DMS 273 (cell line): ENCODE measurements around the gene ASAP3.

Source experiments
- DNase-seq: peaks from one replicate; lab custom pipeline; 2025; ENCODE audit not compliant: unreplicated experiment; lab: John Stamatoyannopoulos, UW

ASAP3 gene

DNA sequence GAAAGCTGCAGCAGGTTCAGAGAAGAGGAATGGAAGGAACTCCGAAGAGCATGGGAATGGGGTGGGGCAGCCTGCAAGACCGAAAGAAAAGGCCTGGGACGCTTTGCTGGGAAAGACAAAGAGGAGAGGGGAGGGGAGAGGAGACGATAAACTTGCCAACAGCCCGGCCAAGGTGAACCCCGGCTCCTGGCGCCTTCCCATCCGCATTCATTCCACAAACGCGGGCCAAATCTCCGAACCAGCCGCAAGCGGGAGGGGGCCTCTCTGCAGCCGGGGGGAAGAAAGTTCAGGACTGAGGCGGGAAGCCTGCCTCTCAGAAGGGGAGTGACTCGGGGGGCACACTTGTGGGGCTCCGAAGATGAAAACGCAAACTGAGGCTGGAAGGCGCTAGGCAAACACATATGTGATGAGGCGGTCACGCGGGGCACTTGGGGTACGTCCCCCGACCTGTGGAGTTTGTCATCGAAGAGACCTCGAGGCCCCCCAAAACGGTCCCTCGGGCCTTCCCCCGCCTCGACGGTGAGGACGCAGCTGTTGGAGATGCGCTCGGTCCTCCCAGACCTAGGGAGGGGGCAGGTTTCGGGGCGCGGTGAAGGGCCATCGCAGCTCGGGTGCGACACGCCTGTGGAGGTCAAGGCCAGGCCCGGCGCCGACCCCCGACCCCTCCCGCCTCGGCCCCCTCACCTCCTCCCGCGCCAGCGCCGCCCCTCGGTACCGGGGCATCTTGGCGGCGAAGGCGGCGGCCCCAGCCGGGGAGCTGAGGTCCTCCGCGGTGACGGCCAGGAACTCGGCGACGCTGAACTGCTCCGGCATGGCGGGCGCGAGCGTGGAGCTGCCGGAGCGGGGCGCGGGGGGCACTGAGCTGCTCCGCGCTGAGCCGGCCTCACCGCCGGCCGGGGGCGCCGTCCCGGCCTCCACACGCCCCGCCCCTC lies at the start of gene ASAP3:
TSS of gene ASAP3 (minus strand) at position 859 of the 932 bp plus-strand sequence. CDS start at position 813, 46 bp downstream.
- DNase-seq = peak; percentile 62

DNA sequence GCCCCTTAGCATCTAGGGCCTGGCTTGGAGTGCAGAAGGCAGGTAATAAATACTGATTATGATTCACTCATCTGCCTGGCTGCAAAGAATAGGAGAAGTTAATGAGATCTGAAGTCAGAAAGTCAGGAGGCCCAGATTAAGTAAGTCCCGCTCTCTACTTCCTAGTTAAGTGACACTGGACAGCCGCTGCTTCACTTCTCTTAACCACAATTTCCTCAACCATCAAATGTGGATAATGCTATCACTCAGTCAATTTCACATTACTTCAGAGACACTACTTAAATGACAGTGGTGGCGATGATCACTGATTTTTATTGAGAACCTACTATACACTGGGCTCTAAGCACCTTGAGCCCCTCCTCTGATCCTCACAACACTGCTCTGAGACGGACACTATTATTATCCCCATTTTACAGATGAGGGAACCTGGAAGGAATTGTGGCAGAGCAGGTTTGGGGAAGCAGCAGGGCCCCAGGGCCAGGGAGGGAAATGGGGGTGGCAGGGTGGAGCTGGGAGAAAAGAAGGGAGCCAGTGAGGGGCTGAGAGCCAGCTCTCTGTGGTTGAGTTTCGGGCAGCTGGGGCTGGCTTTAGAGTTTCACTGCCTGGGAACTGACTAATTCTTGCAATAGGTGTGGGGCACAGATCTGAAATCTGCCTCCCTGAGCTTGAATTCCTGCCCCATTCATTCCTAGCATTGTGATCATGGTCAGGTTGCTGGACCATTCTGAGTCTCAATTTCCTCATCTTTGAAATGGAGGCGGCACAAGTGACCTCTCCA lies 49.5 kb upstream of the ASAP3 start:
- no peak for DNase-seq

DNA sequence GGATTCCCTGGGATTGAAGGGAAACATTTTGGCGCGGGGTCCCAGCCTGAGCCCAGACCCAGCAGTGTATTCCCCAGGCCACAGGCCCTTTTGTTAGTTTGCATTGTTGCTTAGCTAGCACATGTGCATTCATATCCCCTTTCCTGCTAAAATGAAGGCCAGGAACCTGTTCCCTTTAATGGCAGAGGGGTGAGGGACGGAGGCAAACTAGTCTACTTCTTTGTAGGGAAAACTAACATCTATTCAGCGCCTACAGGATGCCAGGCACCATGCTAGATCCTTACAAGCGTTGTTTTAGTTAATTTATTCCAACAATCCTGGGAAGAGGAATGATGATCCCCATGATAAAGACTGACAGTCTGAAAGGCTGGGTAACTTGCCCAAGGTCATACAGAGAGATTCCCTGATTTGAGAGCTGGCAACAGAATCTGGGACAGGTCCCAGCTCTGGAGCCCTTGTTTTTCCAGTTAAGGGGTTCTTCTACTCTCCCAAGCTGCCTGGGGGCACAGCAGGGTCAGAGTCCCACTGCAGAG lies 47.6 kb upstream of the ASAP3 start:
- DNase-seq = no peak

DNA sequence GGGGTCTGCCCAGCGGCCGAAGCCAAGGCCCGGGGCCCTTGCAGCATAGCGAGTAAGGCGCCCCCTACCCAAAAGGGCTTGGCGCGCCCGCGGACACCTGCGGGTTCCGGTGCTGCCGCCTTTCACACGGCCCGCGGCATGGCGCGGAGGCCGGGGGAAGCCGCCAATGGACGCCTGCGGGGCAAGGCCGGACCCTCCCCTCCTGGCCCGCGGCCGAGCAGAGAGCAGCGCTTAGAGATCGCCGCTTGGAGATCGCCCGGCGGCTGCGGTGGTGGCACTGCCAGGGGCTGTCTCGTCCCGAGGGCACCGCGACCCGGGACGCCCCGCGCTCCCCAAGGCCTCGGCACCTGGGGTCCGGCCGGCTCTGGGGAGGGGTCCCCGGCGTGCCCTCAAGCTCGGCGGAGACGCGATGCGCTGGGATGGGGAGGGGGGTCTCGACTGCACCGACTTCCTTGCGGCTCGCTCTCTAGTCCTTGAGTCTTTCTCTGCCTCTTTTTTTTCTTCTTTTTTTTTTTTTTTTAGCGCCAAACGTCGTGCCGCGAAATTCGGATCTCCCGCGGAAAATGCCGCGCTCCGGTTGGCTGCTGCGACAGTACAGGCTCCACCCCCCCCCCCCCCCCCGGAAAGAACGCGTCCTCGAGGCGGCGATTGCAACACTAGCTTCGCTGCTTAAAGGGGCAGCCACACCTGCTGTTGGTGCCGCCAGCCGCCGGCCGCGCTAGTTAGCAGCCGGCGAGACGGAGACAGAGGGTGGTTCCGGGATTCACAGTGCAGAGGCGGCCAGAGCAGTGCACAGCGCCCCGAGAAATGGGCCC lies 47.0 kb upstream of the ASAP3 start, which contains the start of gene E2F2:
TSS of gene E2F2 (minus strand) at position 487 of the 815 bp plus-strand sequence. CDS start at position 47, 440 bp downstream.
- DNase-seq = peak; percentile 94

DNA sequence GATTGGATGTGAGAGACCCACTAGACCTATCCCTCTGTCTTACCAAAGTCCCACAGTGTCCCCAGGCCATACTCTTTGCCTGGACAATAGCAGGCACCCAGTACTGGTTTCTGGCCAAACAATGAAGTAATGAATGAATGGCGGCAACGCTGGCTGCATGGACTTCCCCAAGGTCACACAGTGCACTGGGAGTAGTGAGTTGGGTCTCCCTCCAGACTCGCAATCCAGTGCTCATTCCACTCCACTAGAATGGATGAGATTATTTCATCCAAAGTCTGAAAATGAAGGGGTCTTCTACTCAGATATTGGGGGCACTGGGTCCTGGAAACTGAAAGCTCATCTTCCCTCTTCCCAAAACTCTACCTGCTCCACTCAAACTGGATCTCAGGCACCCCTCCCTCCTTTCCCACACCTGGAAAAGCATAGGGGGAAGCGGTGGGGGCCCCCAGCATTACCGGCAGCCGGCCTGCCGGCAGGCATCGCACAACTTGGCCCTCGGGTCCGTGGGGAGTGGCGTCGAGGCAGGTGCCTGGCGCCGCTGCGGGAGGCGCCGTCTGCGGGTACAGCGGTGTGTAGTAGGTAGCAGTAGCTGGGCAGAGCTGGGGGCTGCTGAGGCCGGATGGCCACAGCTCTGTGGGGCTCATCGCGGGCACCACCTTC lies 46.2 kb upstream of the ASAP3 start:
- DNase-seq = peak; percentile 70

DNA sequence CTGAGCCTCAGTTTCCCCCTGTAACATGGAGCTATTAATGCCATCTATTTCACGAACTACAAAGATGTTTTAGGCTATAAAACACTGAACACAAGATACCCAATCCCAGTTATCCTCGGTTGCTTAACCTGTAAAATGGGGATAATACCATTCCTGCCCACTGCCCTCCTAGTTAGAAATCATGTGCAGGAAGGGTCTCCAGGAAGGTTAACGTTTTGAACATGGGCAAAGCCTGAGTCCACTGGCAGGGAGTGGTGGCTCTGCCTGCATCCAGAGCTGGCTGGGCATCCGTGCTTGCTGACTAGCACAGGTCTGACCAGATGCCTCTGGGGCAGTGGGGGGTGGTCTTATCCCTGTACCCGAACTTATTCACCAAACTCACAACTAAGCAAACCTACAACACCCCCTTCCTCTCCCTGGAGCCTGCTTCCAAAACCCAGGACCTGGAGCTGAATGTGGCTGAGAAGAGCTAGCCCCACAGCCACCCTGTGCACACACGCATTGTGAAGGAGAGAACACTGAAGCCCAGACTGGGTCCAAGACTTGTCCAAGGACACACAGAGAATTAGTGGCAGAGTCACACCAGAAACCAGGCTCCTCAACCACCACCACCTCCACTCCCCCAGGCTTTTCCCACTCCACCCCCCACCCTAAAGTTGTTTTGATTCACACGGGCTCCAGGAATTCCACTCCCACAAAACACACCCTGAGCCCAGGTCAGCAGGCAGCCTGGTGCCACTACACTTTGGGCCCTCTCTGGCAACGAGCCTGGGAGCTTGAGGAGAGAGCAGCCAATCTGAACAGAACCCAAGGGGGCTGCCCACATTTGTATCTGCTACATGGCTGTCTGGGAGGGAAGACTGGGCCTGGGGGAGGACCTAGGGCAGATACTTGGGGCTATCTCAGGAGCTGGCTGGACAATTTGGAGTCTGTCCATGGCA lies 45.4 kb upstream of the ASAP3 start:
- DNase-seq = peak; percentile 74

DNA sequence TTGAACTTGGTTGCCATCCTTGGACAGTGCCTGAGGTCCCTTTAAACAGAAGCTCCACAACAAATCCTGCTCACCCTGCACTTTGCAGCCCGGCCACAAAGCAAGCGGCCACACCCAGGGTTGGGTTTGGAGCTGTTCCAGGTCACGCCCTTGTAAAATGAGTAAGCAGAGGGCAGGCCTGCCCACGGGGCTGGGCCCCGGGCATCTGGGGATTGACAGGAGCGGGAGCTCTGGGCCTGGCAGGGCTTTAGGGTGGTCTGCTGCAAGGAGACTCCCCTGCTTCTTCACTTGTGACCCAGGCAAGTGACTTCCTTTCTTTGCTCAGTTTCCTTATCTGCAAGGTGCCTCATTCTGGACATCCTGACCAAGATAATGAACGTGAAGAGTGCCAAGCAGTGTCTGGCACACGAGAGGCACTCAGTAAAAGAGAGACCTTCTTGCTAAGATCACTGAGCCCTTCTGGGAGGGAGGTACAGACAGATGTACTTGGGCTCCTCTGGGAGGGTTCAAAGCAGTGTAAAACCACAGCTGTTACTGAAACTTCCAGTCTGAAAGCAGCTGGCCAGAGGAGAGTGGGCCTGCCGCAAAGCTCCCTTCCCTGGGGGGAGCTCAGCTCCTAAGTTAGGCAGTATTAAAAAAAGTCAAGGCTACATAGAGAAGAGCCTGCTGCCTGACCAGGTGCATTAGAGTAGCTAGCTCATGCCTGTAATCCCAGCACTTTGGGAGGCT lies 44.4 kb upstream of the ASAP3 start:
- DNase-seq = peak; percentile 97

DNA sequence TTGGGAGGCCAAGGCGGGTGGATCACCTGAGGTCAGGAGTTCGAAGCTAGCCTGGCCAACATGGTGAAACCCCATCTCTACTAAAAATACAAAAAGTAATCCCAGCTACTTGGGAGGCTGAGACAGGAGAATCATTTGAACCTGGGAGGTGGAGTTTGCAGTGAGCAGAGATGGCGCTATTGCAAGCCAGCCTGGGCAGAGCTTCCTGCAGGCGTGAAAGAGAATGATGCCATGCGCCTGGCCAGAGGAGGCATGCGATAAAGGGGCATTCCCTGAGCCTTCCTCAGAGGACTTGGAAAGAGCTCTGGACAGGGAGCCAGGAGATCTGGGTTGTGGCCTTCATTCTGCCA lies 43.9 kb upstream of the ASAP3 start:
- DNase-seq = no peak

DNA sequence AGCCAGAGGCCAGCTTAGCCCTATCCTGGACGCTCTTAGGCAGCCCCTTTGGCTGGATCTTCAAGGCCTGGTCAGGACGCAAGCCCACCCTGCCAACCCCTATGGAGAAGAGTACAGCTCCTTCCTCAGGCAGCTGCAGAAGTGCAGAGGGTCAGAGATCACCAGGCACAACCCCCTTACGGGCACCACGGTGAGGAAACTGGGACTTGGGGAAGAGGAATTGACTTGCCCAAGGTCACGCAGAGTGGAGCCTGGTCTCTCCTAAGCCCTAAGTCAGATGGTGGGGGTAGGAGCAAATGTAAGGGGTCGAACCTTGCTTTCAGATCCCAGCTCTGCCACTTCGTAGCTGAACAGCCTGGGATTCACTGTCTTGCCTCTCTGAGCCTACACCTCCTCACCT lies 43.4 kb upstream of the ASAP3 start:
- no peak for DNase-seq

DNA sequence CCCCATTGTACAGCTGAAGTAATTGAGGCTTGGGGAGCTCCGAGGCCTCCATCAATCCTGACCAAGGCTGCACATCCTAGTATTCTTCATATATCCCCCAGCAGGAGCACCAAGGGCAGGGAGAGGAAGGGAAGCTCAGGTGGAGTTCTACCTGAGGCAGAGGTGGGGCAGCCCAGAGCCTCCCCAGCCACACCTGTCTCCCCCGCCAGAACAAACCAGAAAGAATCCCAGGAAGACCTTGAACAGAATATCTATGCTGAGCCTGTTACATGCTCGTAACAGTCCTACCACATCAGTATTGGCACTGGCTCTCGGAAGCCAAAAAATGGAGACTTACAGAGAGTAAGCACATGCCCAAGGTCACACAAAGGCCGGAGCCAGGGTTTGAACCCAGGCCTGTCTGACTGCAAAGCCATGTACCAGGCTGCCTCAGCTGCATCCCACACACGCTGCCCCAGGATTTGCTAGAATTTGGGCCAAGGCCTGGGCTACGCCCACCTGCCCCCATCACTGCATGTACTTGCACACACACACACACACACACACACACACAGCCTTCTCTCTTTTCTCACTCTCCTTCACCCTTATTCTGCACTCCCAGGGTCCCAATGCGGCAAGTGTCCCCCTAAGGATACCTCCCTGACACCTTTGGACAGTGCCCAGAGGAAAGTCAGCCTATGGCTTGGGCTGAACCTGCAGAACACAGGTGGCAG lies 42.5 kb upstream of the ASAP3 start:
- DNase-seq = peak; percentile 21

DNA sequence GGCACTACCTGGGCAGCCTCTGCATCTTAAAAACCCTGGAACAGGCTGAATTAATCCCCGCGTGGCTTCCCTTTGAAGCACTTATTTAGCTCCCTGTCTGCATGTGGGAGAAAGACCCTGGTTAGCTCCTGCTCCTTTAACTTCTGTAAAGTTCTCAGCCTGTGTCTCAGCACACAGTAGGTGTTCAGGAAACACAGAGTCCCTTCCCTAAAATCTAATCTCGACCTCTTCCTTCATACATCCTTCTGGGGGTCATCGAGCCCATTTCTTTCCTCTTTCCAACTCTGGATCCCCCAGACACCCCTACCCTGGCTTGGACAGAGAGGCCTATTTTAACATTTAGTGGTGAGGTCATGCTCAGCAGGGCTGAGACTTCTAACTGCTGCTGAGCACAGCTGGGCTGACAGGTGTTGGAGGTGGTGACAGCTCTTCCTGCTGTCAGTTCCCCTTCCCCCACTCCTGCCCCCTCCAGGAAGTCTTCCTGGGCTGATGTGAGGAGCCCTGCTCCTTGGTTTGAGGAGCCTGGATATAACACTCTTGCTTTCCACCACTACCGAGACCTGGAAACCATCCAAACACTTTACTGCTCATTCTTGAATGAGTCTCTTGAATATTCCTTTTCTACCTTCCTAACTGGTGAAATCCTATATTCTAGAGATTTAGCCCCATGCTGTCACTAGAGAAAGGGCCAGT lies 41.7 kb upstream of the ASAP3 start:
- DNase-seq = peak; percentile 85

DNA sequence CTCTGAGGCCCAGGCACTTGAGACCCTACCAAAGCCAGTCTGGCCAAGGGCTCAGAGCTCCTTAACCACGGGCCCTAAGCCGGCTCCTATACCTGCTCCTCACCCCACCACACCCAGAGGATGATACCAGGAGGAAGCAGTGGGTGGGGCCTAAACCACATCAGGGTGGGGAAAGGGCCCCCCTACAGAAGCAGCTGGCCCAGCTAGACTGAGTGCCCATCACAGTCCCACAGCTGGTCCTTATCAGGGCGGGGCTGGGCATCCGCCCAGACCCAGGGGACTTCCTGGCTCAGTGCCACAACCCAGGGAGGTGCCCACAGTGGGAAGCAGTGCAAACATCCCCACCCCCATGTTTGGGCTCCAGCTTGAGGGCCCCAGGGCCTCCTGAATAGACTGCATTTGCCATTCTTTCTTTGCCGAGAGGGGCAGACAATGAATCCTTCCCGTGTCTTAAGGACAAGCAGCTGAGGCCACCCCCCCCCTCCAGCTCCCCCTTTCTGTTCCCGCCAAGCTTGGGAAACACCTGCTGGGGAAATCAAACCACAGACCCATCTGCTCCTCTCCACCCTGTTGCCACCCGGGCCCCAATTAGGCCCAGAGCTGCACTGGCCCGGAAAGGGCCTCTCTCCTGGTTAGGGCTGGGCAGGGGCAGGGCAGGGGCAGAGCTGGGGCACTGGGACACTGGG lies 40.9 kb upstream of the ASAP3 start:
- peak; percentile 91 for DNase-seq

DNA sequence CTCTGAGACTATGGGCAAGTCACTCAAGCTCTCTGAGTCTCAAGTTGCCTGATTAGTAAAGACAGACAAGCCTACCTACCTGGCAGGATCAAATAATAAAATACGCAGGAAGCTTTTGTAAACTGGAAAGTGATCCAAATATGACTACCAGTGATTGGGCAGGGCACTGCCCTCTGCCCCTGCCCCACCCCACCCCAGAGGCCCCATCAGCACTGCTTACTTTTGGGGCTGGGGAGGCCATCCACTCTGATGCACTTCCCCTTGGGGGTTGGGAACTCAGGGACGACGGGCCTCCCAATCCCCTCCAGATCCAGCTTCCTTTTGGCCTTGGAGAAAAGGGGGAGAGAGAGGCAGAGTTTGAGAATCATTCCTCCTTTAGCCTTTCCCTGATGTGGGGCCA lies 40.2 kb upstream of the ASAP3 start:
- DNase-seq = no peak

DNA sequence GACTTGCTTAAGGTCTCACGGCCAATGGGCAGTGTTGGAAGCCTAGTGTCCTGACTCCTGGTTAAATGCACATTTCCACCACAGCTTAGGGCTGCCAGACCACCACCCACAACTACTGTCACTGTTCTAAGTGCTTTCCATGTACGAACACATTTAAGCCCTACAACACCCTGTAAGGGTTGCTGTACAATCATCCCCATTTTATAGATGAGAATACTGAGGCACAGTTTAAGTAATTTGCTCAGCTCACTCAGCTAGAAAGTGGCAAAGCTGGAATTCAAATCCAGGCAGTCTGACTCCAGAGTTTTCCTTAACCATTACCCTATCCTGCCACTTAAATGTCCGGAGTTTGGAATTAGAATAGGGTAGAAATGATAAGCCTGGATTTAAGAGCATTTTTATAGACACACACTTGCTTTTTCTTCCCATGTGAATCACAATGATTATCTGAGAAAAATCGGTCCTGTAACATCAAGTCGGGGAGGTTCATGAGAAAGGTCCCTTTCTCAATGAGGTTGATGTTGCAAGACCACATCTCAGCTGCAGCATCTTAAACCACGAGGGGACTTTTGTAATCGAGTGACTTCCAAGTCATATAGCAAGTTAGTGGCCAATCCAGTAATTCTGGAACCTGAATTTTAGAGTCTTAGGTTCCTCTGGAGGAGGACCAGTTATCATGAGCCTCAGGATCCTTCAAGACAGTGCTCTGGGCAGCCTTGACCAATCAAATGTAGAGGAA lies 38.4 kb upstream of the ASAP3 start:
- no peak for DNase-seq

DNA sequence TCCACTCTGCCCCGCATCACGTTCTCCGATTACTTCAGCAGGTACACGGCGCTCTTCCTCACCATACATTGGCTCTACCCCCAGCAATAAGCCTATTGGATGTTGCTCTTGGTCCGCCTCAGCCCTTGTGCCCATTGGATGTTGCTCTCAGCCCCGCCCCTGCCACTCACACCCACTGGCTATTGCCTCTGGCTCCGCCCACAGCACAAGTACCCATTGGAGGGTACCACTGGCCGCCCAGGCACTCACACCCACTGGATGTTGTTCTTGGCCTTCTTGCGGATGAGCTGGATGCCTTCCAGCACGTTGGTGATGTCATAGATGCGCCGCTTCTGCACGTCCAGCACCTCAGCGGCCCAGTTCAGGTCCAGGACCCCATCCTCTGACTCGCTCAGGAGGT lies 37.6 kb upstream of the ASAP3 start:
- peak; percentile 30 for DNase-seq

DNA sequence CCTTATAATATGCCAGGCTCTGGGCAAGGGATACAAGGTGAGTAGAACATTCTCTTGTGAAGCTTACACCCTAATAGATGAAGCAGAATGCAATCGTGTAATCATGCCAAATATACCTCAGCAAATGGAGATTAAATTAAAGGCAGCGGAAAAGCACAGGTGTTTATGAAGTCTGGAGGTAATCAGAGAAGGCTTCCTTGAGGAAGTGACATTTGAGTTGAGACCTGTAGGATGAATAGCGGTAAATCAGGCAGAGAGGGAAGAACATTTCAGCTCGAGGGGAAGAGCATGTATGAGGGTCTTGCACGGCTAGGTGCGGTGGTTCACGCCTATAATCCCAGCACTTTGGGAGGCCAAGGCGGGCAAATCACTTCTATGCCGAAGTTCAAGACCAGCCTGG lies 33.6 kb upstream of the ASAP3 start:
- DNase-seq = no peak
